AG04450 (cell line): ENCODE measurements around the gene SARS2. TPM values are rescaled to one million over a fixed set of nuclear protein-coding genes. Genes with fewer than 3 reads are reported as not detected.

Experiments used
- CTCF ChIA-PET: fragments of 300-600, 350-600 bp; formaldehyde crosslinking; extraction: SDS; loops from one replicate; lab custom pipeline; 2022; ENCODE audit warnings: antibody characterized with exemption, inconsistent platforms; lab: Charles Lee
- POLR2A ChIA-PET: fragments of 350-600 bp; formaldehyde crosslinking; extraction: SDS; loops from one replicate; lab custom pipeline; 2021; ENCODE audit warnings: antibody characterized with exemption, inconsistent platforms; lab: Yijun Ruan, JAX
- DNase-seq: peaks from one replicate; pipeline ENCODE4 v3.0.0-alpha.2; 2011; ENCODE audit warnings: low read depth, low spot score
- H3K27ac ChIP-seq: one replicate; pipeline ENCODE4 v1.5.1; 2012; ENCODE audit warnings: low read depth, low read length, control low read depth
- H3K27me3 ChIP-seq: one replicate; pipeline ENCODE4 v1.6.0; 2012; ENCODE audit warnings: low read length; ENCODE audit not compliant: control insufficient read depth, insufficient read depth
- H3K4me3 ChIP-seq: 2 replicates; pipeline ENCODE4 v1.5.1; 2011; ENCODE audit warnings: mild to moderate bottlenecking, low read depth, low read length, control low read depth
- H3K9me3 ChIP-seq: 2 replicates; pipeline ENCODE4 v1.5.1; 2012; ENCODE audit warnings: low read length; ENCODE audit not compliant: control insufficient read depth, insufficient read depth
- polyA minus RNA-seq: library from RNA; depleted of rRNA, polyadenylated mRNA; stranded (reverse); fragments of >200 nt; gene quantifications from 2 replicates; pipeline ENCODE4 v1.2.3, GENCODE V29; 2011; rRNA and poly(A)+ RNA removed
- polyA plus RNA-seq: library from polyadenylated mRNA; depleted of rRNA; stranded (reverse); fragments of >200 nt; gene quantifications from 2 replicates; pipeline ENCODE4 v1.2.3, GENCODE V29; 2011; rRNA removed
- TF ChIP-seq, protein P1 (sequence below): IDR thresholded peaks from 2 replicates; pipeline ENCODE4 v1.5.1; 2011; ENCODE audit warnings: low read depth, low read length, control low read depth, inconsistent platforms

Gene SARS2, protein sequence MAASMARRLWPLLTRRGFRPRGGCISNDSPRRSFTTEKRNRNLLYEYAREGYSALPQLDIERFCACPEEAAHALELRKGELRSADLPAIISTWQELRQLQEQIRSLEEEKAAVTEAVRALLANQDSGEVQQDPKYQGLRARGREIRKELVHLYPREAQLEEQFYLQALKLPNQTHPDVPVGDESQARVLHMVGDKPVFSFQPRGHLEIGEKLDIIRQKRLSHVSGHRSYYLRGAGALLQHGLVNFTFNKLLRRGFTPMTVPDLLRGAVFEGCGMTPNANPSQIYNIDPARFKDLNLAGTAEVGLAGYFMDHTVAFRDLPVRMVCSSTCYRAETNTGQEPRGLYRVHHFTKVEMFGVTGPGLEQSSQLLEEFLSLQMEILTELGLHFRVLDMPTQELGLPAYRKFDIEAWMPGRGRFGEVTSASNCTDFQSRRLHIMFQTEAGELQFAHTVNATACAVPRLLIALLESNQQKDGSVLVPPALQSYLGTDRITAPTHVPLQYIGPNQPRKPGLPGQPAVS
- polyA plus RNA-seq (10.1 and 16.2 TPM in 2 replicates), polyA minus RNA-seq (10.9 and 20.6 TPM in 2 replicates)

DNA sequence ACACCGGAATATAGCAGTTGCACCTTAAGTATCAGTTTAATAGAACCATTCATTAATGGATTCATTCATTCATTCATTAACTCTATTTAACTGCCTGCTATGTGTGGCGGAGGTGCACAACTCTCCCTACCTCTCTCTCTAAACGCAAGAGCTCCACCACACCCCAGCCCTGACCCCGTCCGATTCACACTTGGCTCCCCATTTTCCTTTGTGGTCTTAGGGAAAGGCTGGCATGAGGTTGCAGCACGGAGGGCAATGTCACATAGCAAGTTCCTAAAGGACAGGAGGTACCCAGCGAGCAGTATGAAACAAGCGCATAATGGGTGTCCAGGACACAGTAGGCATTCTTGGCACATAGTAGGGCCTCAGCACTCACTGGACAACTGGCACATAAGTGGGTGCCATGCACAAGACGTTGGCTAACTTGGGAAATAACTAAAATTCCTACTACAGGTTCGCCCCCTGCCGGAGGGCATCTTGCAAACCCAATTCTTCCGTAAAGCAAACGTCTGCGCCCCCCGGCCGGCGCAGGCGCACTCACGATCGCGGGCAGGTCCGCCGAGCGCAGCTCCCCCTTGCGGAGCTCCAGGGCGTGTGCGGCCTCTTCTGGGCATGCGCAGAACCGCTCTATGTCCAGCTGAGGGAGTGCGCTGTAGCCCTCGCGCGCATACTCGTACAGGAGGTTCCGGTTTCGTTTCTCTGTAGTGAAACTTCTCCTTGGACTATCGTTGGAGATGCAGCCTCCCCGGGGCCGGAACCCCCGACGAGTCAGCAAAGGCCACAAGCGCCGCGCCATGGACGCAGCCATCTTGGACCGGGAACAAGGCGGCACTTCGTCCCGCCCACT is at the start of gene SARS2:
SARS2 (minus strand) TSS at position 835 of the 847 bp plus-strand sequence; CDS start at position 808, 27 bp downstream.
- H3K9me3 ChIP-seq, result peaks cover 9% of the 10 kb centered on the region
- ChIA-PET CTCF (interaction anchor here (0.5 to 2.9 kb wide), 57 partner anchors 9 to 695 kb away, joined by 3 to 23 read pairs (median 4); partner anchors contain the start of genes ACTN4, CAPN12, FAM98C and FBXO17), POLR2A (interaction anchor here (1.0 to 1.9 kb wide), 7 partner anchors 10 to 311 kb away, joined by 4 to 8 read pairs (median 6); partner anchors contain the start of genes ACTN4, EIF3K, HNRNPL and NFKBIB)
- H3K4me3 ChIP-seq, result peak within 1 kb of the TSS; percentile 99
- peak; percentile 90 for DNase-seq
- no peaks in the 10 kb centered on the region for H3K27me3 ChIP-seq
- peak within 1 kb of the TSS; percentile 86 for H3K27ac ChIP-seq
- TF ChIP-seq, protein P1, sequence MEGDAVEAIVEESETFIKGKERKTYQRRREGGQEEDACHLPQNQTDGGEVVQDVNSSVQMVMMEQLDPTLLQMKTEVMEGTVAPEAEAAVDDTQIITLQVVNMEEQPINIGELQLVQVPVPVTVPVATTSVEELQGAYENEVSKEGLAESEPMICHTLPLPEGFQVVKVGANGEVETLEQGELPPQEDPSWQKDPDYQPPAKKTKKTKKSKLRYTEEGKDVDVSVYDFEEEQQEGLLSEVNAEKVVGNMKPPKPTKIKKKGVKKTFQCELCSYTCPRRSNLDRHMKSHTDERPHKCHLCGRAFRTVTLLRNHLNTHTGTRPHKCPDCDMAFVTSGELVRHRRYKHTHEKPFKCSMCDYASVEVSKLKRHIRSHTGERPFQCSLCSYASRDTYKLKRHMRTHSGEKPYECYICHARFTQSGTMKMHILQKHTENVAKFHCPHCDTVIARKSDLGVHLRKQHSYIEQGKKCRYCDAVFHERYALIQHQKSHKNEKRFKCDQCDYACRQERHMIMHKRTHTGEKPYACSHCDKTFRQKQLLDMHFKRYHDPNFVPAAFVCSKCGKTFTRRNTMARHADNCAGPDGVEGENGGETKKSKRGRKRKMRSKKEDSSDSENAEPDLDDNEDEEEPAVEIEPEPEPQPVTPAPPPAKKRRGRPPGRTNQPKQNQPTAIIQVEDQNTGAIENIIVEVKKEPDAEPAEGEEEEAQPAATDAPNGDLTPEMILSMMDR, result peak; percentile 98

DNA sequence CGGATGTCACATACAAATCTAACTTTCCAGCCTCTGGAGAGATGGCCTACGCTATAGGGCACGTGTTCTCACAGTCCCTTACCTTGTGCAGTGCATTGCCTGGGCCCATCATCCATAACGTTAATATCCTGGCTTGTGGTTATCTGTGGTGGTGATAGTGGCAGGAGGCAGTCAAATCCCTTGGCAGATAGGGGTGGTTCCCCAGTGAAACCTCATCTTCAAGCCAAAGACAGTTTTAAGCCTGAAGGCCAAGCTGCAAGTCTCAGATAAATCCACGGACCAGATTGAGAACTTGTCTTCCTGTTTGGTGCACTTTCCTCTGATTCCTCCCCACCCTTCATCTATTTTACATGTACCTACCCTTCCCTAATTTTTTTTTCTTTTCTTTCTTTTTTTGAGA is 49.2 kb upstream of the SARS2 start:
- Histone ChIP-seq H3K4me3 (no peak overlapping the region), H3K27me3 (no peaks in the 10 kb centered on the region), H3K27ac (no peak overlapping the region), H3K9me3 (peaks cover 9% of the 10 kb centered on the region)
- no peak for DNase-seq
- ChIA-PET POLR2A (no interaction called here), CTCF (no interaction called here)
- TF ChIP-seq, protein P1, result no peak

DNA sequence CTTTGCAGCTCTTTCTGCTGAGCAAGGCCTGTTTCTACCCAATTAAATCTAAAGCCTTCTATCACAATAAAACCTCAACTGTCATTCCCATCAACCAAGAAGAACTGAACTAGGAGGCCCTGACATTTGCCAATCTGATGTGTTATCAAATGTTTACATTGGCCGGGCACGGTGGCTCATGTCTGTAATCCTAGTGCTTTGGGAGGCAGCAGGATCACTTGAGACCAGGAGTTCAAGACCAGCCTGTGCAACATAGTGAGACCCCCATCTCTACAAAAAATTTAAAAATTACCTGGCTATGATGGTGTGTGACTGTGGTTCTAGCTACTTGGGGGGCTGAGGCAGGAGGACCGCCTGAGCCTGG is 47.7 kb upstream of the SARS2 start:
- peaks cover 9% of the 10 kb centered on the region for H3K9me3 ChIP-seq
- H3K27me3 ChIP-seq, result no peaks in the 10 kb centered on the region
- CTCF ChIA-PET, result interaction anchor here (2.1 kb wide), 1 partner anchor 16 kb away, joined by 11 read pairs; no protein-coding TSS in a partner anchor
- POLR2A ChIA-PET, result no interaction called here
- TF ChIP-seq, protein P1, result no peak
- no peak overlapping the region for H3K4me3 ChIP-seq
- DNase-seq, result no peak
- H3K27ac ChIP-seq, result no peak overlapping the region

DNA sequence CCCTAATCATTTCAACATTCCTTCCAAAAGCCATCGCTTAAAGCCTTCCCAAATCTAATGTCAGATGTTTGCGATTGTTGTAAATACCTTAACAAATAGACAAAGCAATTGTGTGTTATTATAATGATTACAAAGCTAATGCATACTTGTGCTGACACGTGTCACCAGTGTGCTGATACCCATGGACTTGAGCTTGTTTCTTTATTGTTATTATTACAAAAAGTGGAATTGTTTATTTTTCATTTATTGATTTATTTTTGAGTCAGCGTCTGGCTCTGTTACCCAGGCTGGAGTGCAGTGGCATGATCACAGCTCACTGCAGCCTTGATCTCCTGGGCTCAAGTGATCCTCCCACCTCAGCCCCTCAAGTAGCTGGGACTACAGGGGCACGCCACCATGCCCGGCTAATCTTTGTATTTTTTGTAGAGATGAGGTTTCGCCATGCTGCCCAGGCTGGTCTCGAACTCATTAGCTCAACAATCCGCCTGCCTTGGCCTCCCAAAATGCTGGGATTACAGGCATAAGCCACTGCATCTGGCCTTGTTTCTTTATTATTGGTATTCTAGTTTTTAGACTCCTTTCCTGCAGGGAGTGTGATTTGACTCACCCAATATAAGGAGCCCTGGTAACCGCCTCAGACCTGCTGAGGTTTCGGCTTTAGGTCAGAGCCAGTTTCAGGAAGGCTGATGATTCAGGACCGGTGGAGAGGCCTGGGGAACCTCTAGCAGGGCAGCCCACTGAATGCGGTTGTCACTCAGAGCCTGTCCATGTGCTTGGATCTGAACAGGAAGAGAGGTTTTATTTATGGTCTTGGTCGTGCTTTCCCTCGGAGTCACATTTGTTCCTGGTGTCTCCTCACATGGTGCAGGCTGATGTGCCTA is 47.1 kb upstream of the SARS2 start:
- ChIA-PET POLR2A (no interaction called here), CTCF (interaction anchor here (0.7 to 2.3 kb wide), 6 partner anchors 11 to 148 kb away, joined by 3 to 11 read pairs (median 6); partner anchors contain the start of genes MRPS12 and SARS2)
- TF ChIP-seq, protein P1, result no peak
- H3K4me3 ChIP-seq, result no peak overlapping the region
- no peaks in the 10 kb centered on the region for H3K27me3 ChIP-seq
- H3K9me3 ChIP-seq, result peaks cover 9% of the 10 kb centered on the region
- no peak overlapping the region for H3K27ac ChIP-seq
- DNase-seq, result no peak
